Caco-2 (cell line): ENCODE data around the gene ADAP2. TPM values are rescaled to one million over a fixed set of nuclear protein-coding genes. Genes with fewer than 3 reads are reported as not detected.

Experiments used
- BruUV-seq: library from RNA; stranded (reverse); fragments of 400-500 nt; replicated peaks from 2 replicates; lab custom pipeline; 2021; lab: Mats Ljungman, UMichigan
- CTCF ChIA-PET: fragments of 300-600 bp; sonication (Branson Sonifier 250); formaldehyde crosslinking; loops from one replicate; lab custom pipeline; 2022; ENCODE audit warnings: antibody characterized with exemption; lab: Charles Lee
- POLR2A ChIA-PET: fragments of 300-600 bp; sonication (Branson Sonifier 250); formaldehyde crosslinking; loops from one replicate; lab custom pipeline; 2022; ENCODE audit warnings: antibody characterized with exemption; lab: Charles Lee
- DNase-seq, 2 experiments: peaks; one replicate each; pipeline versions ENCODE4 v3.0.0 to v3.0.0-alpha.2; 2020 to 2022
- H3K27me3 ChIP-seq: replicated peaks from 2 replicates; pipeline ENCODE4 v1.6.0; 2011; ENCODE audit warnings: low read length; ENCODE audit not compliant: control insufficient read depth, insufficient read depth
- H3K36me3 ChIP-seq: 2 replicates; pipeline ENCODE4 v1.5.1; 2011; ENCODE audit warnings: low read length; ENCODE audit not compliant: control insufficient read depth, insufficient read depth
- H3K4me1 ChIP-seq: fragments of 250-450 bp; sonication (Bioruptor Pico); 2 replicates; pipeline ENCODE4 v1.5.1; 2020; ENCODE audit warnings: mild to moderate bottlenecking
- H3K4me3 ChIP-seq: 2 replicates; pipeline ENCODE4 v1.5.1; 2011; ENCODE audit warnings: low read depth, mild to moderate bottlenecking, control low read depth, low read length
- H3K9me3 ChIP-seq: fragments of 250-450 bp; sonication (Bioruptor Pico); 2 replicates; pipeline ENCODE4 v1.5.1; 2020; ENCODE audit warnings: mild to moderate bottlenecking, moderate library complexity
- H3K27ac Mint-ChIP-seq: one replicate; pipeline ENCODE4 v1.8.0; 2022; ENCODE audit warnings: mixed read lengths; ENCODE audit not compliant: unreplicated experiment
- H3K27me3 Mint-ChIP-seq: one replicate; pipeline ENCODE4 v1.8.0; 2022; ENCODE audit warnings: mixed read lengths; ENCODE audit not compliant: insufficient read depth, unreplicated experiment
- H3K36me3 Mint-ChIP-seq: one replicate; pipeline ENCODE4 v1.8.0; 2022; ENCODE audit warnings: mild to moderate bottlenecking, mixed read lengths; ENCODE audit not compliant: insufficient read depth, unreplicated experiment
- H3K4me1 Mint-ChIP-seq: one replicate; pipeline ENCODE4 v1.8.0; 2022; ENCODE audit warnings: low read depth, mixed read lengths; ENCODE audit not compliant: unreplicated experiment
- H3K4me3 Mint-ChIP-seq: one replicate; pipeline ENCODE4 v1.8.0; 2022; ENCODE audit warnings: mild to moderate bottlenecking, moderate library complexity, mixed read lengths; ENCODE audit not compliant: unreplicated experiment
- H3K9me3 Mint-ChIP-seq: one replicate; pipeline ENCODE4 v1.8.0; 2022; ENCODE audit warnings: mixed read lengths; ENCODE audit not compliant: unreplicated experiment
- intact Hi-C: fragments of 100-400 bp; cut with micrococcal nuclease; formaldehyde crosslinking; loops from one replicate; pipeline ENCODE4 v1.10.0; 2022; ENCODE audit not compliant: unreplicated experiment
- total RNA-seq: library from RNA; stranded (reverse); gene quantifications from 2 replicates; pipeline ENCODE4 v1.2.3, GENCODE V29; 2022
- TF ChIP-seq, protein P1 (sequence below), 2 experiments: fragments of 200-600 bp in 1 of 2; IDR thresholded peaks; 1 replicate in 1 of 2; 2 replicates in 1 of 2; pipeline versions ENCODE4 v1.5.1 to v1.8.0; 2011 to 2022; ENCODE audit warnings: antibody characterized with exemption in 1 of 2, control low read depth in 1 of 2, inconsistent platforms in 1 of 2, low read depth in 1 of 2, low read length in 1 of 2, mild to moderate bottlenecking in 1 of 2, moderate library complexity in 1 of 2; ENCODE audit not compliant: insufficient read depth in 1 of 2, severe bottlenecking in 1 of 2, unreplicated experiment in 1 of 2

The ADAP2 gene
- total RNA-seq, 1 experiment from 2014 or later = 3.1 TPM

DNA sequence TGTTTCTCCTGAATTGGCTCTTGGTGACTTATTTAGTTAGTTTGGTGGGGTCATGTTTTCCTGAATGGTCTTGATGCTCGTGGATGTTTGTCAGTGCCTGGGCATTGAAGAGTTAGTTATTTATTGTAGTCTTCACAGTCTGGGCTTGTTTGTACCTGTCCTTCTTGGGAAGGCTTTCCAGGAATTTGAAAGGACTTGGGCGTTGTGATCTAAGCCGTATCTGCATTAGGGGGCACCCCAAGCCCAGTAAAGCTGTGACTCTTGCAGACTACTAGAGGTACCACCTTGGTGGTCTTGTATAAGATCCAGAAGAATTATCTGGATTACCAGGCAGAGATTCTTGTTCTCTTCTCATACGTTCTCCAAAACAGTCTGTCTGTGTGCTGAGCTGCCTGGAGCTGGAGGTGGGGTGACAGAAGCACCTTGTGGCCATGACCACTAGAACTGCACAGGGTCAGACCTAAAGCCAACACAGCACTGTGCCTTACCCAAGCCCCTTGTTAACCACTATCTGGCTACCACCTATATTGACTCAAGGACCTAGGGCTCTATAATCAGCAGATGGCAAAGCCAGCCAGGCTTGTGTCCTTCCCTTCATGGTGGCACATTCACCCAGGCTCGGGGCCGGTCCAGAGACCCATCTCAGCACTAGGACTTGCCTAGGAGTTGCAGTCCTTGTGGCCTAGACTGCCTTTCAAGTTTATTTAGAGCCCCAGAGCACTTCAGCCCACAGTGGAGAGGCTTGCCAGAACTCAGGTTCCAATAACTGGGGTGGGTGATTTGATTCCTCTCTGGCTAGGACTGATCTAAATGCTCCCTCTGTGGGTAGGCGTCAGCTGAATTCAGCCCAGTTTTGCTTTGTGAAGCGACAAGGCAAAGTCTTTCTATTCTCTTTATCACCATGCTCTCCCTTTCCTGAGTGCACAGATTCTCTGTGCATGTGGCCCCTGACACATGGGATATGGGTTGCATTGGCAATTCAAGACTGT lies 60.1 kb downstream of the ADAP2 start:
- Mint-ChIP-seq H3K27me3 (peaks cover 11% of the 10 kb centered on the region), H3K27ac (no peak overlapping the region), H3K4me3 (no peak overlapping the region), H3K9me3 (no peaks in the 10 kb centered on the region), H3K36me3 (no peaks in the 10 kb centered on the region), H3K4me1 (no peaks in the 10 kb centered on the region)
- DNase-seq = no peak
- no peaks in the 10 kb centered on the region for H3K4me1 ChIP-seq
- TF ChIP-seq, protein P1, sequence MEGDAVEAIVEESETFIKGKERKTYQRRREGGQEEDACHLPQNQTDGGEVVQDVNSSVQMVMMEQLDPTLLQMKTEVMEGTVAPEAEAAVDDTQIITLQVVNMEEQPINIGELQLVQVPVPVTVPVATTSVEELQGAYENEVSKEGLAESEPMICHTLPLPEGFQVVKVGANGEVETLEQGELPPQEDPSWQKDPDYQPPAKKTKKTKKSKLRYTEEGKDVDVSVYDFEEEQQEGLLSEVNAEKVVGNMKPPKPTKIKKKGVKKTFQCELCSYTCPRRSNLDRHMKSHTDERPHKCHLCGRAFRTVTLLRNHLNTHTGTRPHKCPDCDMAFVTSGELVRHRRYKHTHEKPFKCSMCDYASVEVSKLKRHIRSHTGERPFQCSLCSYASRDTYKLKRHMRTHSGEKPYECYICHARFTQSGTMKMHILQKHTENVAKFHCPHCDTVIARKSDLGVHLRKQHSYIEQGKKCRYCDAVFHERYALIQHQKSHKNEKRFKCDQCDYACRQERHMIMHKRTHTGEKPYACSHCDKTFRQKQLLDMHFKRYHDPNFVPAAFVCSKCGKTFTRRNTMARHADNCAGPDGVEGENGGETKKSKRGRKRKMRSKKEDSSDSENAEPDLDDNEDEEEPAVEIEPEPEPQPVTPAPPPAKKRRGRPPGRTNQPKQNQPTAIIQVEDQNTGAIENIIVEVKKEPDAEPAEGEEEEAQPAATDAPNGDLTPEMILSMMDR (IDR thresholded peaks at IDR 0.05; ENCODE audit: insufficient read depth in 1 of 2, low read depth in 1 of 2, low read length in 1 of 2, severe bottlenecking in 1 of 2, unreplicated experiment in 1 of 2) = no peak
- BruUV-seq = no TSS peak
- ChIA-PET CTCF (interaction anchor here (0.5 kb wide), 1 partner anchor 33 kb away, joined by 3 read pairs; no protein-coding TSS in a partner anchor), POLR2A (no interaction called here)
- intact Hi-C loops = no loop called here
- H3K27me3 ChIP-seq = no peaks in the 10 kb centered on the region; the same call in 1 of the 2 replicates
- no peak overlapping the region for H3K4me3 ChIP-seq
- H3K9me3 ChIP-seq = no peaks in the 10 kb centered on the region
- H3K36me3 ChIP-seq = no peaks in the 10 kb centered on the region

DNA sequence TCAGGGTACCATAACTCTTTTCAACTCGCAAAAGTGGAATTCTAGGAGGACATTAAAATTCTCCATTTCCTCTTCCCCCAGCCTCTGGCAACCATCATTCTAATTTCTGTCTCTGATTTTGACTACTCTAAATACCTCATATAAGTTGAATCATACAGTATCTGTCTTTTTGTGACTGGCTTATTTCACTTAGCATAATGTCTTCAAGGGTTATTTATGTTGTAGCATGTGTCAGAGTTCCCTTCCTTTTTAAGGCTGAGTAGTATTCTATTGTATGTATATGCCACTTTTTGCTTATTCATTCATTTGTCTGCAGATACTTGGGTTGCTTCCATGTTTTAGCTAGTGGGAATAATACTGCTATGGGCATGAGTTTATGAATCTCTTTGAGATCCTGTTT lies 61.1 kb downstream of the ADAP2 start:
- H3K9me3 ChIP-seq = no peaks in the 10 kb centered on the region
- Mint-ChIP-seq H3K27ac (no peak overlapping the region), H3K4me3 (no peak overlapping the region), H3K4me1 (no peaks in the 10 kb centered on the region), H3K36me3 (no peaks in the 10 kb centered on the region), H3K9me3 (no peaks in the 10 kb centered on the region), H3K27me3 (peaks cover 11% of the 10 kb centered on the region)
- ChIA-PET CTCF (interaction anchor here (0.5 kb wide), 1 partner anchor 34 kb away, joined by 3 read pairs; no protein-coding TSS in a partner anchor), POLR2A (no interaction called here)
- intact Hi-C loops = no loop called here
- TF ChIP-seq, protein P1 (IDR thresholded peaks at IDR 0.05; ENCODE audit: insufficient read depth in 1 of 2, low read depth in 1 of 2, low read length in 1 of 2, severe bottlenecking in 1 of 2, unreplicated experiment in 1 of 2) = no peak
- no peak overlapping the region for H3K4me3 ChIP-seq
- DNase-seq = no peak
- no TSS peak for BruUV-seq
- H3K27me3 ChIP-seq = no peaks in the 10 kb centered on the region; the same call in 1 of the 2 replicates
- H3K4me1 ChIP-seq = no peaks in the 10 kb centered on the region
- no peaks in the 10 kb centered on the region for H3K36me3 ChIP-seq

DNA sequence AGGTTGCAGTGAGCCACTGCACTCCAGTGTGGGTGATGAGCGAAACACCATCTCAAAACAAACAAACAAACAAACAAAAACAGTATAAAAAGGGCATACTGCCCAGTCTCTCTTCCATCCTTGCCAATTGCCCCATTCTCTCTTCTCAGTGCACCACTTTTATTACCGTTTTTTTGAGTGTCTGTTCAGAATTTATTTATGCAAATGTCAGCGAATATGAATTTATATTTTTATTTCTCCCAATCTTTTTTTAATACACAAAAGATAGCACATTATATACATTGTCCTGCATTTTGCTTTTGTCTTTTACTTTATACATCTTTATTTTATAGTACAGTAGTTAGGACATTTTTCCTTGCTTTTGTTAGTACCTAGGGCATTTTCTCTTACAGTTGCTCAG lies 68.7 kb downstream of the ADAP2 start:
- intact Hi-C loops = loop anchor here (10.0 kb wide), 1 partner anchor 46 kb away; no protein-coding TSS in a partner anchor
- H3K4me1 ChIP-seq = no peaks in the 10 kb centered on the region
- DNase-seq = no peak
- Mint-ChIP-seq H3K4me1 (no peaks in the 10 kb centered on the region), H3K9me3 (no peaks in the 10 kb centered on the region), H3K4me3 (no peak overlapping the region), H3K36me3 (no peaks in the 10 kb centered on the region), H3K27ac (no peak overlapping the region), H3K27me3 (peaks cover 6% of the 10 kb centered on the region)
- H3K9me3 ChIP-seq = no peaks in the 10 kb centered on the region
- POLR2A ChIA-PET = no interaction called here
- BruUV-seq = no TSS peak
- H3K4me3 ChIP-seq = no peak overlapping the region
- TF ChIP-seq, protein P1 (IDR thresholded peaks at IDR 0.05; ENCODE audit: insufficient read depth in 1 of 2, low read depth in 1 of 2, low read length in 1 of 2, severe bottlenecking in 1 of 2, unreplicated experiment in 1 of 2) = no peak
- no peaks in the 10 kb centered on the region for H3K36me3 ChIP-seq
- CTCF ChIA-PET = no interaction called here
- H3K27me3 ChIP-seq = no peaks in the 10 kb centered on the region
